GM21786 (cell line): Measurements from ENCODE around the gene CAPSL.
"Not testable (repeated sequence)": the region's sequence is repeated elsewhere in the genome, so short reads cannot be mapped to it uniquely, and the experiment has no call there.

ENCODE experiments used
- ATAC-seq: cut with Tn5 transposase; IDR thresholded peaks from one replicate; pipeline ENCODE4 v1.9.1; 2021; ENCODE audit not compliant: unreplicated experiment

The CAPSL gene

GRCh38 chr5:35908228-35908627, 30.2 kb downstream of the CAPSL start:
- no peak for ATAC-seq

- peak; percentile 56 for ATAC-seq
Observed at GRCh38 chr5:35904443-35905132, 33.8 kb downstream of the CAPSL start.

DNA sequence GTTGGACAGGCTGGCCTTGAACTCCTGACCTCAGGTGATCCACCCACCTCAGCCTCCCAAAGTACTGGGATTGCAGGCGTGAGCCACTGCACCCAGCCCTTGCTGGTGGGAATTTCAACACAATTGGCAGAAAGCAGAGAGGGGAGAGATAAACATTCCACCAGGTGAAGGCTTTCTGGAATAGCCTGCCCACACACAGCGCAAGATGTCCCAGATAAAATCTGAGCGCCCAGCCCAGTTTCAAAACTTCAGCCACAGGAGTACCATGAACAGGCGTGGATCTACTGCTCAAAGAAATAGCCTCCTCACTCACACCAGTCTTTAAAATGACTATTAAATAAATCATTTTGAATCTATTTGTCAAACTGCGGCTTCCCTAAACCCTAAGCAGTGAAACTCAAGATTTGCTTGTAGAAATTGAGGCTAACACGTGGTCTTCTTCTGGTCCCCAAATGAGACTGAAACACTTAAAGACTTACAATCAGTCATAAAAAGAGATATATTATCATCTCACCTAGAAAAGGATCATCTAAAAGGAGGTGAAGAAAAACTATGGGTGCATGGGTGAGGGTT, 34.7 kb downstream of the CAPSL start:
- ATAC-seq: no peak

- peak; percentile 65 for ATAC-seq
Observed at GRCh38 chr5:35902046-35902672, 36.3 kb downstream of the CAPSL start.

DNA sequence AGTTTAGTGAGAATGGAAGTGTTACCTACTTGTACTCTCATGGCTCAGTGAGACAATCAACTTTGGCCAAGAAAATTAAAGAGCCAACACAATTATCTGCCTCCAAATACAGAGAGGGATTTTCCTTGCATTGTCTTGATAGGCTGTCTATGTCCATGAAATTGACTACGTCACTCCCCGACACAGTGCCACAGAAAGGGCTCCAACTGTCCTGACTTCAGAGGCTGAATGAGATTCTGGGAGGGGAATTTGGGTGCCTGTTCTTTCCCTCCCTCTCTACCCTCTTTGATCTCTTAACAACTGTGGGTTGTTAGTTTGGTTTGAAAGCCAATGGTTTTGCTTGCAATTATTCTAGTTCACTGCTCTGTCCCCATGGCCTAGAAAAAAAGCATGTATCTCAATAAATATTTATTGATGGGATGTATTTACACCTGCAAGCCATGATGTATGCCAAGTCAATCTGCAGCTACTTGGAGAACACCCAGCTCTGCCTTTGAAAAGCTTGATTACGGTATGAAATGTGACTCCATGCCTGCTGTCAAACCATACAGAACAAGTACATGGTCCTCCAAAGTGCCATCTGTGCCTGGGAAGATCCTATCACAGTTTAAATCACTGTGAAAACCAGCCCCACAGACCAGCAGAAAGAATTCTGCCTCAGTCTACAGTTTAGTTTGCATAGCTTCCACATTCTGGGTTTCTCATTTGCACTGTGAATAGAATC, 37.3 kb downstream of the CAPSL start:
- no peak for ATAC-seq

DNA sequence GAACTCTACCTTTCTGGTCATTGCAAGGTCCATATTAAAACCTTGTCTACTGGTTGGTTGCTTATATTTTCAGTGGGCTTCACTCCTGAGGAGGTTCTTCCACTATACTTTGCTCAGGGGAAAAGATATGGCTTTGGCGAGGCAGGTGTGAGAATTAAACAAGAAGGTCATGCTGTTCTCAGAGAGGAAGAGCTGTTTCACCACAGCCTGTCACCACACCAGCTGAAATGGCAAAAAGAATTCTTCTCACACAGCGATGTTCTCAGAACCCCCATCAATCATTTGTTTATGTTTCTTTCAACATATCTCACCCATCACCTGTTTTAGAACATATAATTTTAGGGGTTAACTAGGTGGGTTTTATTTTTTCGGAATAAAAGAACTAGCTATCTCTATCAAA, 38.6 kb downstream of the CAPSL start:
- ATAC-seq: no peak

GRCh38 chr5:35898952-35899660, 39.3 kb downstream of the CAPSL start:
- no peak for ATAC-seq

GRCh38 chr5:35894131-35894530, 44.3 kb downstream of the CAPSL start:
- no peak for ATAC-seq

DNA sequence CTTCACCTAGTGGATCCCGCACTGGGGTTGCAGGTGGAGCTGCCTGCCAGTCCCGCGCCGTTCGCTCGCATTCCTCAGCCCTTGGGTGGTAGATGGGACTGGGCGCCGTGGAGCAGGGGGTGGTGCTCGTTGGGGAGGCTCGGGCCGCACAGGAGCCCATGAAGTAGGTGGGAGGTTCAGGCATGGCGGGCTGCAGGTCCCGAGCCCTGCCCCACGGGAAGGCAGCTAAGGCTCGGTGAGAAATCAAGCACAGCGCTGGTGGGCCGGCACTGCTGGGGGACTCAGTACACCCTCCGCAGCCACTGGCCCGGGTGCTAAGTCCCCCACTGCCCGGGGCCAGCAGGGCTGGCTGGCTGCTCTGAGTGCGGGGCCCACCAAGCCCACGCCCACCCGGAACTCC, 45.6 kb downstream of the CAPSL start:
- not testable (repeated sequence) for ATAC-seq

GRCh38 chr5:35890021-35891020, 48.1 kb downstream of the CAPSL start:
- ATAC-seq: no peak

DNA sequence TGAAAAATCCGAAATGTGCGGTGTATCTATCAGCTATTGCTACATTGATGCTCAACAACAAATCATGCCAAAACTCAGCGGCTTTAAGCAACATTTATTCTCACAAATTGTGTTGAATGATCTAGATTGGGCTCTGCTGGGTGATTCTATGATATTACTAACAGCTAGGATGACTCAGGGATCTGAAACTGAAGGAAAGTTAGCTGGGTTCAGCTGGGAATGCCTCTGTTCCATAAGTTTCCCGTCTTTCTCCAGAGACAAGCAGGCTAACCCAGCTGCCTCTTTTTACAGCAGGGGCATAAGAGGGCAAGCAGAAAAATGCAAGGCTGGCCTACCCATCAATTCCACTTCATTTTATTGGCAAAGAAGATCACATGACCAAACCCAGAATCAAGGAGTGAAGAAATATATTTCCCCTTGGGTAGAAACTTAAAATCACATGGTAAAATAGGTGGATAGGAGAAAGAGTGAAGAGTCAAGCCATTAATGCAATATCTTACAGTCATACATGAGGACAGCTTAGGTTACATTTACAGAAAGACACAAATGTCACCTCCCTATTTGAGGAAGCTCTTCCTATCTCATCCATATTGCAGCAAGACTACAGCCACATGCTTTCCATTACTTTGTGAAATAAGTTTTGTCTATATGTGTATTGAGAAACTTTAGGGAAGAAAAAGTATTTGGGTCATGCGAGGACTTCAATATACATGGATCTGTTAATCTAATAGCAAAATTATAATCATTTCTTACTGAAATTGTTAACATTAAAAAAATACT, 50.9 kb downstream of the CAPSL start:
- ATAC-seq: no peak

DNA sequence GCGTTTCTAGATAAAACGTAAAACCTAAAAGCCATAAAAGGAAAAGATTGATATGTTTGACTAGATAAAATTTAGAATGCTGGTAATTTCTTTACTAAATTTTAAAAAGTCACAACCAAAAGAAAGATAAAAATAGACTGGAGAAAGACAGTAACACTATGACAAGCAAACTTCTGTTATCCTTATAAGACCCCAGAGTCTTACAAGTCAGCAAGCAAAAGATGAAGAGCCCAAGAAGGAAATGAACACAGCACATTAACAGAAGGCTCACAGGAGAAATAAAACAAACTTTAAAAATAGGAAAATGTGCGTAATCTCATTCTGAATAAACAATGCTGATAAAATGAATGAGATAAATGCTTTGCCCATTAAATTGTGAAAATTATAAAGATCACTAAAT, 52.0 kb downstream of the CAPSL start:
- ATAC-seq: no peak

DNA sequence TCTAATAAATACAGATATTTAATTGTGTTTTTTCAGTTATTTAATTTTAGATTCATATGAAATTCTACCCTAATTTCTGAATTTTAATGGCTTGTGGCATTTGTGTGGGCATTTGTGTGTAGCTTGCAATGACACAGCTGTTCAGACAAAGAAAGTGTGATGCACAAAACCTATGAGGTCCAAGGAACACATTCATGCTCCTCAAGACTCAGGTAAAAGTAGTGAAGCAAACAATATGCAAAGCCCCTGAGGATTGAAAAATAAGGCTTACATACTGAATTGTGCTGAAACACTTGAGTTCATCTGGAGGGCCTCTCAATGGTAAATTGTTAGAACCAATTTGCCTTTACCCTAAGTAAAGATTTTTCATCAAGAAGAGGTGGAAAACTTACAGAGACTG, 53.6 kb downstream of the CAPSL start:
- peak; percentile 20 for ATAC-seq

DNA sequence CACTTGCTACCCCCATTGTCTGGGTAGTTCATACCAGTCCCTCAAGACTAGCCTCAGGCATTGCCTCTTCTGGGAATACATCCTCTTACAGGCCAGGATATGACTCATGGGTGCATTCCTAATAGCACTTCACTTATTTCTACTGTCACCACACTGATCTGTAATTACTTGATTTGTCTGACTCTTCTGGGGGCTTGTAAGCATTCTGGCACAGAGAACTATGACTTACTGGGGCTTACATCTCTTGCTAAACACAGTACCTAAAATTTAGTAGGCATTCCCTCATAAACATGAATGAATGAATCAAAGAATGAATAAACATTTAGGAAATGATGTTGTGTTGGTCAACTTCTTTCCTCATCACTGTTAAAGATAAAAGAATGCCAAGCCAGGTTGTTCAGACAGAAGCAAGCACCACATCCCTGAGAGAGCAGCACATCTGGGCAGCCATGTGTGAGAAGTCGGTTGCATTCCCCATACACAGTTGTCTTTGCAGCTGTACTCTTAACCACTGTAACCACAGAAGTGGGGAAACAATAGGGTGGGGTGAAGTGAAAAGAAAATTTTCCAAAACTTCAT, 54.1 kb downstream of the CAPSL start:
- ATAC-seq: peak; percentile 56

DNA sequence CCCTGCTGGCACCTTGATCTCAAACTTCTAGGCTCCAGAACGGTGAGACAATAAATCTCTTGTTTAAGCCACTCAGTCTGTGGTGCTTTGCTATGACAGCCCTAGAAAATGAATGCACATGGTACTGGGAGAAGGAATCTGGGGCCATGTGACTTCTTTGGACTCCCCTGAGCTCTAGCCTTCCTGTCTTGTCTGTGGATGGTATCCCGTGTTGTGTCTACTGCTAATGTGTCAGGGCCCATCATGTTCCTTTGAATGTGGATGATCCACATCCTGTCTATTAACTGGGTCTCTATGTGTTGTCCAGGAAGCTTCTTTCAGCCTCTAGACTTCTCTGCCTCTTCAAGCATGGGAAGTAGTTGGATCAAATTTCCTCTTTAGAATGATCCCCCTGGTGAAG, 56.7 kb downstream of the CAPSL start:
- ATAC-seq: no peak

DNA sequence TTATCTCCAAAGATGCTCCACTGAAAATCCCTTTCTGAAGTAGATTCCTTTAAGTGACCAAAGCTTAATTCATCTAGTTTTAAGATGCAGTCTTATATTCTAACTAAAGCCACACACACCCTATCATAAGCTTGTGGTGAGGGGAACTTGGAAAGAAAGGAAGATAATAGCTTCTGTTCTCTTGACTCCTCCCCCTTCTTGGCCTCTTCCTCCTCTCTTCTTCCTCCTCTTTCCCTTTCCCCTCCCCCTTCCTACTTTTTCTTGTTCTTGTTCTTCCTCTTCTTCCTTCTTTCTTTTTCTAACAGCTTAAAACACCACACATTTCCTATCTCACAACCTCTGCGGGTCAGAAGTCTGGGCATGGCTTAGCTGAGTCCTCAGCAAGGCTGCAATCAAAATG, 58.3 kb downstream of the CAPSL start:
- ATAC-seq: no peak

- ATAC-seq: no peak
Observed at GRCh38 chr5:35879649-35880048, 58.8 kb downstream of the CAPSL start.

- no peak for ATAC-seq
Observed at GRCh38 chr5:35879096-35879495, 59.3 kb downstream of the CAPSL start.

- ATAC-seq: no peak
Observed at GRCh38 chr5:35878079-35878478, 60.3 kb downstream of the CAPSL start.
